Measurements from ENCODE around the gene MLIP.

DNA sequence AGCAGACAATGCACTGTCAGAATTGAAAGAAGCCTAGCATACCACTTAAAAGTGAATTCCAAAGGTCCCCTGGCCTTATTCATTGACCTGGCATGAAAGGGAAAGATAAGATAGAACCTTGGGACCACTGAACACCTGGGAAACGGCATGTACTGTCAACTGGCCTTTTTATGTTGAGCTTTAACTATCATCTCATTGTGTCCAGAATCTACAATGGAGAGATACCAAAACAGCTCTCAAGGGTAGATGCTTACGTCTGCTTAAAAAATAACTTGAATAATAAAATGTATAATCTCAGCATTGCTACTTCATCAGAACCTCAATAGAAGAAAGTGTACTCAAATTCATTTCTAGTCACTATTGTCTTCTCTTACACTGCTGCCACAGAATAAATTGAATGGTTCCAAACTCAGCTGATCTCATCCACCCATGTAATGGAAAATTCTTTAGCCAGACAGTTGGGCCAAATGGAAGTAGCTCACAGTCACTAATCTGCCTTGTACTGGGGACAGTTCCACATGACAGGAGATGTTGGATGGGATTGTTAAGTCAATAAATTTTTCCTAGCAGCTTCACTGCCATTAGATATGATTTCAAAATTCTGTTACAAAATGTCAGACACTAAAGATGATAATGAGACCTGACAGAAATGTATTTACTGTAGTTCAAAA, 93.8 kb downstream of the MLIP start:
- TF ChIP-seq, protein P1, sequence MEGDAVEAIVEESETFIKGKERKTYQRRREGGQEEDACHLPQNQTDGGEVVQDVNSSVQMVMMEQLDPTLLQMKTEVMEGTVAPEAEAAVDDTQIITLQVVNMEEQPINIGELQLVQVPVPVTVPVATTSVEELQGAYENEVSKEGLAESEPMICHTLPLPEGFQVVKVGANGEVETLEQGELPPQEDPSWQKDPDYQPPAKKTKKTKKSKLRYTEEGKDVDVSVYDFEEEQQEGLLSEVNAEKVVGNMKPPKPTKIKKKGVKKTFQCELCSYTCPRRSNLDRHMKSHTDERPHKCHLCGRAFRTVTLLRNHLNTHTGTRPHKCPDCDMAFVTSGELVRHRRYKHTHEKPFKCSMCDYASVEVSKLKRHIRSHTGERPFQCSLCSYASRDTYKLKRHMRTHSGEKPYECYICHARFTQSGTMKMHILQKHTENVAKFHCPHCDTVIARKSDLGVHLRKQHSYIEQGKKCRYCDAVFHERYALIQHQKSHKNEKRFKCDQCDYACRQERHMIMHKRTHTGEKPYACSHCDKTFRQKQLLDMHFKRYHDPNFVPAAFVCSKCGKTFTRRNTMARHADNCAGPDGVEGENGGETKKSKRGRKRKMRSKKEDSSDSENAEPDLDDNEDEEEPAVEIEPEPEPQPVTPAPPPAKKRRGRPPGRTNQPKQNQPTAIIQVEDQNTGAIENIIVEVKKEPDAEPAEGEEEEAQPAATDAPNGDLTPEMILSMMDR (IDR thresholded peaks at IDR 0.05): no peak
- no peak for TF ChIP-seq POLR2A (IDR thresholded peaks at IDR 0.05)
- TF ChIP-seq EP300 (IDR thresholded peaks at IDR 0.05): no peak
